Measurements from ENCODE around the gene CEBPE.
"Not testable (repeated sequence)": the region's sequence is repeated elsewhere in the genome, so short reads cannot be mapped to it uniquely, and the experiment has no call there.

Gene CEBPE

GRCh38 chr14:23121361-23121771 is 2.3 kb upstream of the CEBPE start:
- no peak for DNase-seq (ENCODE audit: low spot score)

GRCh38 chr14:23120541-23121251 is 1.6 kb upstream of the CEBPE start:
- peak; percentile 83 for DNase-seq (ENCODE audit: low spot score)

- peak; percentile 61 for DNase-seq (ENCODE audit: low spot score)
Observed at GRCh38 chr14:23119363-23120327, 590 bp upstream of the CEBPE start.

- DNase-seq (ENCODE audit: low spot score), result no peak
Observed at GRCh38 chr14:23117371-23118020, 1.6 kb downstream of the CEBPE start.

DNA sequence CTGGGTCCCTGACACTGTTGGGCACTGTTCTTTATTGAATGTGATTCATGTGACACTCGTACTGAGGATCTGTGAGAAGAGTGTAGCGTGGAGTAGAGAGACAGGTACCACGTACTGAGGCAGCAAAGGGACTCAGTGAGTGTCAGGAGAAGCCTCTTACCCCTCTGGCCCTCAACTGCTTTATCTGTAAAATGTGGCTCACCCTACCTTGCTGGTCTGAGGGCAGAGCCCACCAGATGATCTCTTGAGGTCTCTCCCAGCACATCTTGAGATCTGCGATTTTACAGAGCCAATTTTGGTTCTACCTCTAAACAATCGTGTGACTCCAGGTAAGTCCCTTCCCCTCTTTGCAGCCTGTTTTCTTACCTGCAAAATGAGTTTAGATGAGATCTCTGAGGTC is 3.1 kb downstream of the CEBPE start:
- DNase-seq (ENCODE audit: low spot score), result no peak

GRCh38 chr14:23115039-23115731 is 3.9 kb downstream of the CEBPE start:
- no peak for DNase-seq (ENCODE audit: low spot score)

GRCh38 chr14:23114669-23115038 is 4.4 kb downstream of the CEBPE start:
- DNase-seq (ENCODE audit: low spot score), result no peak

GRCh38 chr14:23114120-23114458 is 5.0 kb downstream of the CEBPE start:
- no peak for DNase-seq (ENCODE audit: low spot score)

DNA sequence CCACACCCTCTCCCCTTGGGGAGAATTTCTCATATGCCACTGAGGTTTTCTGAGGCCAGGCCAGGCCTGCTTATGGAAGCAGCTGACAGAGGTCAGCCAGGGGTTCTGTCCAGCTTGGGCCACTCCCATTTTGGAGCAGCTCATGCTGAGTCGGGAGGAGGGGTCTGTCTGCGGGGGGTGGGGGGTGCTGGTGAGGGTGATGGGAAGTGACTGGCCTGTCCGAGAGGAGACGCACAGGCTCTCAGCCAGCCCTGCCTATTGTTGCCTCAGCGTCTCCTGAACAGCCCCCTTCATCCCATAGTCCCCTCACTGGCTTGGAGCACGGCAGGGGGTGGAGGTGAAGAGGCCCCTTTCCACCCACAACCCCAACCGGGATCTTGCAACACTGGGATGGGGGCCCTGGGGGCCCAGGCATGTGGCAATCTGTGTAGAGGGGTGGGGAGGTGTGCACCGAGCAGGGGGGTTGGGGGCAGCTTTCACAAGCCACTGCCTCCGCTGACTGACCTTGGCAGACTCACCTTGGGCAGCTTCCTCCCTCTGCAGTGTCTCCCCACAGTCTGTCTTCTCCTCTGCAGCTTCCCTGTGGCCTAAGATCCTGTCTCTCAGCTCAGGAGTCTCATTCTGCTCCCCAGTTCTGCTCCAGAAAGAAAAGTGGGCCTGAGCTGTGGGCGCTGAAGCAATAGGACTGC is 5.5 kb downstream of the CEBPE start:
- no peak for DNase-seq (ENCODE audit: low spot score)

DNA sequence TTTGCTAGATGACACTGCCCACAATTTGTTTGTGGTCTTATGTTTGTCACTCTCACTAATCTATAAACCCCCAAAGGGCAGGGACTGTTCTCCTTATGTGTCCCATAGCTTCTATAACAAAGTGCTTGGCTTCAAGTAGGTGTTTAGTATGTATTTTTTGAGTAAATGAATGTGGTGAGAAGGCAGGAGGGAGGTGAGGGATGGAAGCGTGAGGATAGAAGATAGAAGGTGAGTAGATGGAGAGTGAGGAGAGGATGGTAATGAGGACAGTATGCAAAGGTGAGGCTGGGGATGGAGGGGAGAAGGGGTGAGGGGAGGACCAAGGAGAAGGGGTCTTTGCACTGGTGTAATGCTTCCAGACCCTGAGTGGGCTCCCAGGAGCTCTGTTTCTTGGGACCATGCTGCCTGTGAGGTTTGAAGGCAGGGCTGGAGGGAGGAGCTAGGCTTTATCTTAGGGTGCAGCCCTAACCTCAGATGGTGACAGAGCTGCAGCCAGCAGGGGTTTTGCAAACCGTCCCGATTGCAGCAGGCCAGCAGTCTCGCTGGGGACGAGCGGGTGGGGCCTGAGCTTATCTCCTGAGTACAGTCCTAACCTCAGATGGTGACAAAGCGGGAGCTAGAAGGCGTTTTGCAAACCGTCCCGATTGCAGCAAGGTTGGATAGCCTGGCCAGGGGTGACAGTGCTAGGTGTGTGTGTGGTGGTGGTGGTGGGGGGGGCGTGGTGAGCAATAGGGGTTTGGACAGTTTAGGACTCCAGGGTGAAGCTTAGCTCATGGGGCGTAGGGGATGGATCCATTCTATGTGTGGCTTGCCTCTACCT is 6.5 kb downstream of the CEBPE start:
- no peak for DNase-seq (ENCODE audit: low spot score)

DNA sequence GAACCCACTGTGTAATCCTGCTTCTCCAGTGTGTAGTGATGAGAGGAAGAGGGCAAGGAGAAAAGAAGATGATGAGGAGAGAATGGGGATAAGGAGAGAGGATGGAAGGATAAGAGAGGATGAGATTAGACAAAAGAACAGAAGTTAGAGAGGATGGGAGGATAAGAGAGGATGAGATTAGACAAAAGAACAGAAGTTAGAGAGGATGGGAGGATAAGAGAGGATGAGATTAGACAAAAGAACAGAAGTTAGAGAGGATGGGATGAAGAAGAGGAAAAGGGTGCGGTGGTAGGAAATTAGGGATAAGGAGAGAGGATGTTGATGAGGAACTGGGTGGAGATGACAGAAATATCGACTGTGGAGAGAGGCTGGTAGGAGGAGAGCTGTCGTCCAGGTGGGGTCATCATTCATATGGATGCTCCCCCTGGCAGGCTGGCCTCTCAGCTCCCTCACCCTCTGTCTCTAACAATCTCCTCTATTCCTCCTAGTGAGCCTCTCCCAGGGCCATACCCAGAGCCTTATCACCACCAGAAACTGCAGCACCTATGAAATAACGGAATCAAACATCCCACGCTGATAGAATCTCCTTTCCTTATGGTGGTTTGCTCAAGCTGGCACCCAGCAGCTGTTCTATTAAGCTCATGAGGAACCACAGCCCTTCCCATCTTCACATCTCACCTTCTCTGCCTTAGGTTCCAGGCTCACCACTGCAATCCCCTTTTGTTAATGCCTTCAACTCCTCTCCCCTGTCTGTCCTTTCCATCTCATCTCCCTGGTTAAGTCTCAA is 8.3 kb downstream of the CEBPE start:
- no peak for DNase-seq (ENCODE audit: low spot score)

GRCh38 chr14:23109769-23110168 is 9.3 kb downstream of the CEBPE start:
- DNase-seq (ENCODE audit: low spot score), result no peak

DNA sequence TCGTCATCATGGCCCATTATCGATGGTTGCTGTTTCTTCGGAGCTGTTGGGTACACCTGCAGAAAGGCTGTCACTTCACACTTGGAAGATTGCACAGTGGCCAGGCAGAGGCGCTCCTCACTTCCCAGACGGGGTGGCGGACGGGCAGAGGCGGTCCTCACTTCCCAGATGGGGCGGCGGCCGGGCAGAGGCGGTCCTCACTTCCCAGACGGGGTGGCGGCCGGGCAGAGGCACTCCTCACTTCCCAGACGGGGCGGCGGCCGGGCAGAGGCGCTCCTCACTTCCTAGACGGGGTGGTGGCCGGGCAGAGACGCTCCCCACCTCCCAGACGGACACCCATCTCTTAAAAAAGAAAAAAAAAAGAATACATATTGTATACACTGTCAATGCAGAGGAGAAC is 10.9 kb downstream of the CEBPE start:
- DNase-seq (ENCODE audit: low spot score), result not testable (repeated sequence)

- not testable (repeated sequence) for DNase-seq (ENCODE audit: low spot score)
Observed at GRCh38 chr14:23107620-23108019, 11.4 kb downstream of the CEBPE start.

DNA sequence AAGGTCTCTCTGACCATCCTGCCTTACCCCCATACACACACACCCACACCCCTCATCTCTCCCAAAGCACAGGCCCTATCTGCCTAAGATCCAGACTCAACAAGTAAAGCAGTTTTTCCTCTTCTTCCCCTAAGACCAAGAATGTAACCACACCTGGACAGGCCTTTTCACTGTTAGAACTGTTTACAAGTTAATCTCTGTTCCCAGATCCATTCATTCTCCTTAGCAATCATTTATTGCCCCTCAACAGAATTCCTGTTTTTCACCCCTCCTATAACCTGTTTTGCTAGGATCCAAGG is 12.4 kb downstream of the CEBPE start:
- DNase-seq (ENCODE audit: low spot score), result no peak

GRCh38 chr14:23105348-23105824 is 13.7 kb downstream of the CEBPE start:
- DNase-seq (ENCODE audit: low spot score), result no peak

- no peak for DNase-seq (ENCODE audit: low spot score)
Observed at GRCh38 chr14:23104591-23105347, 14.3 kb downstream of the CEBPE start, which contains the start of gene CIROP. CIROP (minus strand) TSS chr14:23104989; CDS start chr14:23104920, 69 bp downstream.

DNA sequence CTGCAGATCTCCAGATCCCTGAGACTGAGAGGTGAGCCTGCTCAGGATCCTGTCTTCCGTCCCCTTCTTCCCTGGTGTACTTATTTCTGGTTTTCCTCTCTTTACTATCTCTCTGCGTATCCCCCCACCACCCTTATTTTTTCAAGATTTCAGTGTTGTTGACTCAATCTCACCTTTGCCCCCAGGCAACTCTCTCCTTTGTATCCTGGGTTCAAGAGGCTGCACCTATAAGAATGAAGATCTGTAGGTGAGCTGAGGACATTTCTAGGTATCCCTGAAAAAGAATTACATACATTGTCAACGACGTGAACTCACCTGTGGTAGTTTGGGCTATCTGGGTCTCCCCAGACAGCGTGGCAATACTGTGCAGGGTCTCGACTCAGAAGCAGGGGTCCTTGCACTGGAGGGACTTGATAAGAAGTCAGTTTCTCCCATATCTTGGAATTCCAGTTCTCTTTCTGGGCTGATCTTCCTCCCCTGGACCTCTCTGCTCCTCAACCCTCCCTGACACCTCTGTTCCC is 14.9 kb downstream of the CEBPE start:
- DNase-seq (ENCODE audit: low spot score), result no peak

- no peak for DNase-seq (ENCODE audit: low spot score)
Observed at GRCh38 chr14:23103581-23103980, 15.5 kb downstream of the CEBPE start.
